Neuronal stem cell (in vitro differentiated cells): Measurements from ENCODE around the gene FASTK.
A peak's percentile ranks its signal among the peaks of the same experiment; 100 is the strongest.
"Not testable (repeated sequence)": the region's sequence is repeated elsewhere in the genome, so short reads cannot be mapped to it uniquely, and the experiment has no call there.

Experiments
- DNase-seq: peaks from one replicate; pipeline ENCODE4 v3.0.0-alpha.2; 2013; ENCODE audit warnings: low spot score
- H2AFZ ChIP-seq: one replicate; pipeline ENCODE4 v1.6.1; 2013; ENCODE audit warnings: mild to moderate bottlenecking, low read length, inconsistent platforms
- H2AK5ac ChIP-seq: 2 replicates; pipeline ENCODE4 v1.6.1; 2013; ENCODE audit warnings: low read depth, mild to moderate bottlenecking, inconsistent platforms, low read length, moderate library complexity, mixed read lengths
- H2BK120ac ChIP-seq: 2 replicates; pipeline ENCODE4 v1.6.1; 2013; ENCODE audit warnings: low read depth, mild to moderate bottlenecking, inconsistent platforms, low read length, moderate library complexity, mixed read lengths
- H2BK12ac ChIP-seq: one replicate; pipeline ENCODE4 v1.6.1; 2013; ENCODE audit warnings: low read length, inconsistent platforms
- H2BK15ac ChIP-seq: 2 replicates; pipeline ENCODE4 v1.6.1; 2013; ENCODE audit warnings: mild to moderate bottlenecking, low read length, inconsistent platforms, mixed read lengths
- H2BK5ac ChIP-seq: one replicate; pipeline ENCODE4 v1.6.1; 2013; ENCODE audit warnings: inconsistent platforms, mild to moderate bottlenecking, low read length, moderate library complexity
- H3K14ac ChIP-seq: one replicate; pipeline ENCODE4 v1.6.1; 2013; ENCODE audit warnings: low read length, inconsistent platforms
- H3K18ac ChIP-seq: 2 replicates; pipeline ENCODE4 v1.6.1; 2013; ENCODE audit warnings: low read length, inconsistent platforms
- H3K23ac ChIP-seq: 2 replicates; pipeline ENCODE4 v1.6.1; 2013; ENCODE audit warnings: low read depth, mild to moderate bottlenecking, mixed read lengths, low read length, inconsistent platforms; ENCODE audit not compliant: poor library complexity
- H3K27ac ChIP-seq: replicated peaks from 3 replicates; pipeline ENCODE4 v1.5.1; 2013; ENCODE audit warnings: low read length, inconsistent platforms
- H3K27me3 ChIP-seq, 3 experiments: 2 replicates each; pipeline ENCODE4 v1.6.1; 2013; ENCODE audit warnings: low read length in 3 of 3, mild to moderate bottlenecking in 2 of 3, inconsistent platforms in 1 of 3, low read depth in 1 of 3, mixed read lengths in 1 of 3, moderate library complexity in 1 of 3; ENCODE audit not compliant: control insufficient read depth in 3 of 3, insufficient read depth in 3 of 3
- H3K36me3 ChIP-seq, 2 donors: replicated peaks in 1 of 2; 2 replicates each; pipeline ENCODE4 v1.6.1; 2013; ENCODE audit warnings: low read length in 2 of 2; ENCODE audit not compliant: control insufficient read depth in 2 of 2, insufficient read depth in 2 of 2
- H3K4ac ChIP-seq: 2 replicates; pipeline ENCODE4 v1.6.1; 2013; ENCODE audit warnings: inconsistent platforms, mild to moderate bottlenecking, low read length, moderate library complexity
- H3K4me1 ChIP-seq, 2 donors: 1 replicate in 1 of 2; 2 replicates in 1 of 2; pipeline ENCODE4 v1.6.1; 2013; ENCODE audit warnings: low read length in 2 of 2, low read depth in 1 of 2; ENCODE audit not compliant: control insufficient read depth in 2 of 2, insufficient read depth in 1 of 2
- H3K4me2 ChIP-seq: one replicate; pipeline ENCODE4 v1.6.1; 2013; ENCODE audit warnings: mild to moderate bottlenecking, low read length, inconsistent platforms; ENCODE audit not compliant: insufficient read depth, poor library complexity, severe bottlenecking
- H3K4me3 ChIP-seq, 2 donors: 2 replicates each; pipeline ENCODE4 v1.5.1; 2013; ENCODE audit warnings: low read length in 2 of 2, mild to moderate bottlenecking in 2 of 2, inconsistent platforms in 1 of 2, moderate library complexity in 1 of 2
- H3K79me1 ChIP-seq: one replicate; pipeline ENCODE4 v1.6.1; 2013; ENCODE audit warnings: low read depth, mild to moderate bottlenecking, inconsistent platforms, low read length, moderate library complexity
- H3K9ac ChIP-seq: one replicate; pipeline ENCODE4 v1.6.1; 2013; ENCODE audit warnings: mild to moderate bottlenecking, low read depth, low read length, inconsistent platforms; ENCODE audit not compliant: poor library complexity
- H3K9me3 ChIP-seq, 2 donors: replicated peaks in 1 of 2; 2 replicates each; pipeline versions ENCODE3 to v1.6.1; 2013; ENCODE audit warnings: low read length in 2 of 2, mild to moderate bottlenecking in 2 of 2, inconsistent platforms in 1 of 2, low read depth in 1 of 2, mixed read lengths in 1 of 2, moderate library complexity in 1 of 2; ENCODE audit not compliant: control insufficient read depth in 2 of 2, insufficient read depth in 1 of 2
- H4K8ac ChIP-seq: one replicate; pipeline ENCODE4 v1.6.1; 2013; ENCODE audit warnings: low read depth, mild to moderate bottlenecking, inconsistent platforms, low read length, moderate library complexity
- H4K91ac ChIP-seq: one replicate; pipeline ENCODE4 v1.6.1; 2013; ENCODE audit warnings: low read length, low read depth, mild to moderate bottlenecking, inconsistent platforms; ENCODE audit not compliant: poor library complexity
- WGBS, 2 donors: extraction: QIAGEN DNeasy Blood & Tissue Kit; methylation state at CpG; one replicate each; pipeline ENCODE4 v1.1.7; 2013; ENCODE audit warnings: missing lambda C conversion rate in 2 of 2, mixed read lengths in 1 of 2; ENCODE audit not compliant: insufficient read length in 2 of 2, insufficient replicate concordance in 1 of 2; ENCODE audit errors: extremely low coverage in 2 of 2; 5-methylcytosine and 5-hydroxymethylcytosine counted together

Gene FASTK

GRCh38 chr7:151026771-151027727, 53.6 kb downstream of the FASTK start:
- Histone ChIP-seq H3K14ac (peak overlapping the region; percentile 38), H3K4me3 (peak overlapping the region in 1 of 2 donors; percentile 77), H3K27ac (peak overlapping the region; percentile 5), H3K4me1 (peaks cover 5 to 13% of the 10 kb centered on the region in 2 donors), H2AFZ (peak overlapping the region; percentile 94)
- not testable (repeated sequence) for H3K4ac ChIP-seq, H4K91ac ChIP-seq, H2BK15ac ChIP-seq, H4K8ac ChIP-seq, H3K27me3 ChIP-seq, H3K9ac ChIP-seq, H2BK5ac ChIP-seq, H3K23ac ChIP-seq, H2BK12ac ChIP-seq, H2BK120ac ChIP-seq, H3K9me3 ChIP-seq, H3K79me1 ChIP-seq, H3K18ac ChIP-seq, DNase-seq, H2AK5ac ChIP-seq, H3K36me3 ChIP-seq, H3K4me2 ChIP-seq
- no CpG with 5 or more reads among the region's 19 CpGs for WGBS, 2 donors
